H4 (cell line): Measurements from ENCODE around the gene SAPCD2. TPM values are rescaled to one million over a fixed set of nuclear protein-coding genes. Genes with fewer than 3 reads are reported as not detected.
A peak's percentile ranks its signal among the peaks of the same experiment; 100 is the strongest.
"Not testable (repeated sequence)": the region's sequence is repeated elsewhere in the genome, so short reads cannot be mapped to it uniquely, and the experiment has no call there.

Source experiments
- DNase-seq: peaks from one replicate; pipeline ENCODE4 v3.0.0-alpha.2; 2015; ENCODE audit warnings: low spot score
- total RNA-seq: library from RNA; depleted of rRNA; stranded (reverse); fragments of >200 nt; shearing (Covaris generic); gene quantifications from 2 replicates; pipeline ENCODE4 v1.2.3, GENCODE V29; 2014; rRNA removed

The SAPCD2 gene, protein sequence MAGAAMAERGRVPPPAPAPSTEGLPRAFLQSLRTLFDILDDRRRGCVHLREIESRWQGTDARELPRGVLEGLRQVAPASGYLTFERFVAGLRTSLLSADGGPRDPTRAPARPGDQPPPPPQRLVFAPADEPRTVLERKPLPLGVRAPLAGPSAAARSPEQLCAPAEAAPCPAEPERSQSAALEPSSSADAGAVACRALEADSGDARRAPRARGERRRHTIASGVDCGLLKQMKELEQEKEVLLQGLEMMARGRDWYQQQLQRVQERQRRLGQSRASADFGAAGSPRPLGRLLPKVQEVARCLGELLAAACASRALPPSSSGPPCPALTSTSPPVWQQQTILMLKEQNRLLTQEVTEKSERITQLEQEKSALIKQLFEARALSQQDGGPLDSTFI
- total RNA-seq = 5.9 and 12.4 TPM in 2 replicates

DNA sequence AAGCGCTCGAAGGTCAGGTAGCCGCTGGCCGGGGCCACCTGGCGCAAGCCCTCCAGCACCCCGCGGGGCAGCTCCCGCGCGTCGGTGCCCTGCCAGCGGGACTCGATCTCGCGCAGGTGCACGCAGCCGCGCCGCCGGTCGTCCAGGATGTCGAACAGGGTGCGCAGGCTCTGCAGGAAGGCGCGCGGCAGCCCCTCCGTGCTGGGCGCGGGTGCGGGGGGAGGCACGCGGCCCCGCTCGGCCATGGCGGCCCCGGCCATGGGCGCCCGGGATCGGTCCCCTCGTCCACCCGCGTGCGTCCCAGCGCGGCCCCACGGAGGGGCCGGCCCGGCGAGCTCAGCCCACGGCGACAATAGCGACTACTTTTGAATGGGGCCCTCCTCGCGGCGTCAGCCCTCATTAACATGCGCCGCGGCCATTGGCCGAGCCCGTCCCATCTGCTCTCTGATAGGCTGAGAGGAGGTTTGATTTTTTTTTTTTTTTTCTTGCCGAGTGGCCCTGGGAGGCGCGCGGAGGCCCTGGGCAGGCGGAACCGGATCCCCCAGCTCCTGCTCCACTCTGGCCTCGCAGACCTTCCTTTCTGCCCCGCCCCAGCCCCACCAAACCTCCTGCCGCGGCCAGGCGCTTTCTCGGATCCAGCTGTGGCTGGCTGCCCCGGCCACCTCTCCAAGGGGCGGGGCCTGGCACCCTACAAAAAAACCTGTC, at the start of gene SAPCD2:
SAPCD2 (minus strand) TSS at position 357 of the 705 bp plus-strand sequence; CDS start at position 260, 97 bp downstream.
- peak; percentile 87 for DNase-seq

- DNase-seq = not testable (repeated sequence)
These were observed 47.8 kb upstream of the SAPCD2 start for GRCh38 chr9:137118092-137118603.

DNA sequence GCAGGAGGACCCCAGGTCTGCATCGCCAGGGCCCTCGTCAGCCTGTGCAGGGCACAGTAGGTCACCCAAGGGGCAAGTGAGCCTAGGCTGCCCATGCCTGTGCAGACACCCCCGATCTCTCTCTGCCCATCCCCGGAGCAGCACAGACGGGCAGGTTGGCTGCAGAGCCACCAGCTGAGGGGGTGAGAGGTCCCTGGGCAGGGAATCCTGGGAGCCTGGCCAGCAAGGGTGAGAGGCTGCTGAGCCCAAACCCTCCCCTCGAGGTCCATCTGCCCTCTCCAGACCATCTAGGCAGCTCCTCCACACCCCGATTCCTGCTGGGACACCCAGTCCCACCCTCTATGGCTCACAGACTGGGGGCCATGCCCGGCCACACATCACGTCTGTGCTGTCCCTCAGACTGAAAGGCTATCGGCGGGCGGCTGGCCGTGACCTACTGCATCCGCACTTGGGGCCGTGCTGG, 46.9 kb upstream of the SAPCD2 start:
- no peak for DNase-seq

- DNase-seq = no peak
These were observed 46.4 kb upstream of the SAPCD2 start for GRCh38 chr9:137116728-137117127.

GRCh38 chr9:137116027-137116507, 45.7 kb upstream of the SAPCD2 start:
- DNase-seq = no peak

DNA sequence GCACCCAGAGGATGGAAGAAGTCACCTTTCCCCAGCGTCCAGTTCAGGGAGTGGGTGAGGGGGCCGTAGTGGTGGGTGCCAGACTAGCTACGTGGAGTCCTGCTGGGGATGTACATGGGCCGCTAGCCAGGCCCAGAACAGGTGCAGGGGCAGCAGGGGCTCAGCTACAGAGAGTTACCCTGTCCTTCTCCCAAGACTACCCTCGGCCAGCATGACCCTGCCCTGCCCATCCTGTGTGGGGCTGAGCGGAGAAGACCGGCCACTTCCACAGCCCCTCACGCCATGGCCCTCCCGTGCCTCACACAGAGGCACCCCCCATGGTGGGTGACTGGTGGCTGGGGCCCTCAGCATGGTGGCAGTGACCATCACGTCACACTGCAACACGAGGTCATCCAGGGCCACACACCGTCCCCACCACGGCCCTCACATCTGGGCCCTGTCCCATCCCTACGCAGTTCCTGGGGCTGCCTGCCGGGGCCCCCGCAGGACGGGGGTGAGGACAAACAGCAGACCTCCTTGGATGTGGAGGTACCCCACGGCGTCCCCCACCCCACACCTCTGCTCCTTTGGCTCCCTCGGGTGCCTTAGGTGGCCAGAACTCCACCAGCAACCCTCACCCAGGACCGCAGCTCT, 45.2 kb upstream of the SAPCD2 start:
- DNase-seq = no peak

GRCh38 chr9:137114613-137115393, 44.4 kb upstream of the SAPCD2 start, which contains the start of gene DPP7:
DPP7 (minus strand) TSS chr9:137114733; CDS start chr9:137114713, 20 bp downstream.
- no peak for DNase-seq

GRCh38 chr9:137114220-137114612, 43.9 kb upstream of the SAPCD2 start:
- DNase-seq = no peak

DNA sequence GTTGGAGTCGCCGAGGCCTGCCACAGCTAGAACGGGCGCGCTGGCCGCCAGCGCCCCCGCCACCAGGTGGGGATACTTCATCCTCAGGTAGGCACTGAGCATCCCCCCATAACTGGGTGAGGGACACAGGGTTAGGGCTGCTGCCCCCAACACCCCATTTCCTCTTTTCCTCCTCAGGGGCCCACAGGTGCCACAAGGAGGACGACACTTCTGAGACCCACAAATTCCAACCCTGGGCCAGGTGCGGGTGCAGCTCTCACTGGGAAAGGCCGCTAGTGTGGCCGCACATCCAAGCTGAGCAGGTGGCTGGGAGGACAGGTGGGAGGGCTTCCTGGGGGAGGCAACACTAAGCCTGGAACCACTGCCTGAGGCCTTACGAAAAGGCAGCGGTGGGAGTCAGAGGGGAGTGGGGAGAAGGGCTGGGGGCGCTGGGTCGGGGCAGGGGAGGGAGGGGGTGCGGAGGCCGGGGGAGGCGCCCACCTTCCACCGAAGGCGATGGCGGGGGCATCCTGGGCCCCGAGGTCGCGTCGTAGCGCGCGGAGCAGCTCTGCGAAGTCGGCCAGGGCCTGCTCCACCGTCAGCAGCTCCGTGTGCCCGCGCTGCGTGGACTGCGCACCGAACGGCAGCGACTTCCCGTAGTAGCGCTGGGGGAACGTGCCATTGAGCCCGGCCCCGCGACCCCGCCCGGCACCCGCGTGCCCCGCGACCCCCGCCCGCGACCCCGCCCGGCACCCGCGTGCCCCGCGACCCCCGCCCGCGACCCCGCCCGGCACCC, 43.2 kb upstream of the SAPCD2 start:
- no peak for DNase-seq

DNA sequence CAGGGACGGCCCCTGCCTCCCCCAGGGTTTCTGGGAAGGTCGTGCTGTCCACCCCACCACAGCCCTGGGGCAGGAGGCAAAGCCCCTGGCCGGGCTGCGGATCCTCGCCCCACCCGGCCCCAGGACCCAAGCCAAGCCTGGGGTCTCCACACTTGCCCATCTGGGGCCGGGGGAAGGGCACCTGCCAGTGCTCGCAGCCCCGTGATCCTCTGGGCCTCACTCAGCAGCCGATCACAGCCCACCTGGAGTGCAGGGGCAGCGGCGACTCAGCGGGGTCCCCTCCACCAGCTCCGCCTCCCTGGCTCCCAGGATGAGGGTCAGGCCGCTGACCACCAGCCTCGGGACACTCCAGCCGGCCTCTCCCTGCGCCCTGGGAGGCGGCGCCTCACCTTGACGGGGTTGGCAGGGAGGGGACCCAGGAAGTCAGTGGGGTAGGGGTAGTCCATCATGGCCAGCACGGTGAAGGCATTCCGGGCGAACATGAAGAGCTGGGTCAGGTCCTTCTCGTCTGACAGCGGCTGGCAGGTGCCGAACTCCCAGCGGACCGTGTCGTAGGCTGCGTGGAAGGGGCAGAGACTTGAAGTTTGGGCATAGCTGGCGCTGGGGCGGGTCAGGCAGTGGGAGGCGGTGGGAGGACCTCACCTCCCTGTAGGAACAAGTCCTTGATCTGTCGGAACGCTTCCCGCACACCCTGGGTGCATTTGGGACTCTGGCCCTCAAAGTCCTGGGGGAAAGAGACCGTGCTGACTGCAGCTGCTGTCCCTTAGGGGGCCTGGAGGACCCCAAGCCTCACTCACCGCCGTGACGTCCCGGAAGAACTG, 42.4 kb upstream of the SAPCD2 start:
- DNase-seq = no peak

DNA sequence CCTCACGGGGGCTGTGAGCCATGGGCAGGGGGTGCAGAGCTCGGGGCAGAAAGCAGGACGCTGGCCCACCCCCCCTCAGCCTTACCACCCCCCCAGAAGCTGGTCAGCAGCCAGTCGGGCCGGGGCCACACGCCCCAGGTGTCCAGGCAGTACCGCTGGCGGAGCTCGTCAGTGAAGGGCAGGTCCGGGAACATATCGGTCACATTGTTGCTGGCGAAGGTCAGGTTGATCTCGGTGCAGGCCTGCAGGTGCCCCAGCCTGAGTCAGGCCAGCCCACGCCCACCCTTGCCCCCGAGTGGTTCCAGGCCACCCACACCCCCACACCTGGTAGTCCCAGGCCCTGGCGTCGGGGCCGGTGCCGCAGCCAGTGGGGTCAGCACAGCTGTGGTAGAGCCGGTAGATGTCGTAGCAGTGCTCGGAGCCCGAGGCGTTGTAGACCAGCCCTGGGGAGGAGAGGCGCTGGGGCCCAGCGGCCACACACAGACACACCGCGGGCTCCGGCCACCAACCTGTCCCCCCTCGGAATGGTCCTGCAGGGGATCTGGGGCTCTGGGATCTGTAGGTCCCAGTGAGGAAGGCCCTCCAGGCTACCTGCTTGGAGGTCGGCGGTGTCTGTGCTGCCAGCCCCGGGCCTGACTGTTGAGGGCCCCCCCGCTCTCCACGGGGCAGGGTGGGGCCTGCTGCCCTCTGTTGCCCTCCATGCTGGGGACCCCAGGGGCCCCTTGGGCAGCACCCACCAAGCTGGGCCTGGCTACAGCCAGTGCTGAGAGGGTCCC, 41.6 kb upstream of the SAPCD2 start:
- DNase-seq = no peak

GRCh38 chr9:137110911-137111787, 40.8 kb upstream of the SAPCD2 start:
- DNase-seq = no peak

DNA sequence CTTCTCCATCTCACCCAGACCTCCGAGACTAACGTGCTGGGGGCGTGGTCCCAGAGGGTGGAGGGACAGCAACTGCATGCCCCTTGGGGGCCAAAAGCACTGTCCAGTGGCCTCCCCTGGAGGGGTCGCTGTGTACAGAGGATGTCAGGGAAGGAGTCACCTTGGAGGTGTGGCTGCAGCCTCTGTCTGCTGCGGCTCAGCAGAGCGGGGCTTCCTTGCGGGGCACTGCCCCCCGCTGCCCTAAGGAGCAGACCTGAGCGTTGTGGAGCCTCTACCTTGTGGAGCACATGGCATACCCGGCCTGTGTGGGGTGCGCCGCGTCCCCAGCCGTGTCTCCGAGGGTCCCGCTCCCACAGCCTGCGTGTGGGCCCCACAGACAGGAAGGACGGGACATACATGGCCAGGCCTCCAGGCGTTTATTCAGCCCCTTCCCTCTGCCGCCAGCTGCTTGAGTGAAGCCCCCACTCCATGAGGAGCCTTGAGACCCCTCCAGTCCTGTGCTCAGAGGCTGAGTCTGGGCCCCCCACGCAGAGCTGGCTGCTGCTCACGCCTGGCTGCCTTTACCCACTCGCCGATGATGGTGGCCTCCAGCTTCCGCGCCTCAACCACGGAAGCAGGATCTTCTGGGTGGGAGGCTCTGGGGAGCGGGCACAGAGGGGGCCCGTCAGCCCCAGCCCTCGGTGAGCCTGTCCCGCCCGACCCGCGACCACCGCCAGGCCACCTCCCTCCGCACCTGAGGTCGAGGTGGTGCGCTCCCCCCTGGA, 40.0 kb upstream of the SAPCD2 start:
- no peak for DNase-seq

DNA sequence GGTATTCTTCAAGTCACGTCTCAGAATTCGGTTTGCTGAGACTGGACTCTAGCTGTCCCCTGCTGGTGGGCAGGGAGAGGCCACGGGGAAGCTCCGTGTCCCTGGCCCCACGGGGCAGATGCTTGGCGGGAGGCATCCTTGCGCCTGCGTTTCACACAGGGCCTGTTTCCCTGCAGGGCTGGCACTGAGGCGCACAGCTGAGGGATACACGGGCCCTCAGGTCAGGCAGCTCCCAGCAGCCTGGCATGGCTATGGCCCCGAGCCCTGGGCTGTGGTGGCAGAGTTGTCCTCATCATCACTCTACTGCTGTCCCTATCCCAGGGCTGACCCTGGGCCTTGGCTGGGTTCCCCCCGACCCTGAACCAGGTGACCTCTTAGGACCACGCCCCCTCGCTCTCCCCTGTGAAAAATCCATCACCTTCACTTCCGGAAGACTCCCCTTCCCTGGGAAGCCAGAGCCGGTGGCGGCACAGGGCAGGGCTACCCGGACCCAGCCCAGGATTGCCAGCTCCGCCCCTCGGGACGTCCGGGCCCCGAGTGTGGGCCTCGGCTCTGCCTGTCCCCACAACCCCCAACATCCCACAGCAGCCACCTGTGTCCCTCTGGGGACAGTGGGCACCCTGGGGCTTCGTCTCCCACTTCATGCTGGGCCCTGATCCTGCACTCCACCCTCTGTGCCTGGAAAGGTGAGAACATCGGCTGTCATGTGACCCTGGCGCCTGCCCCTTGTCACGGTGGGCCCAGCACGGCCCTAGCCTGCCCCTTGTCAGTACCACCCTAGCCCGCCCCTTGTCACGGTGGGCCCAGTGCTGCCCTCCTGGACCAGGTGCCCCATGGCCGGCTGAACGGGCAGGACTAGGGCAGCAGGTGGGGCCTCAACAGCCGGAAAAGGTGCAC, 39.1 kb upstream of the SAPCD2 start:
- DNase-seq = no peak

- no peak for DNase-seq
These were observed 38.4 kb upstream of the SAPCD2 start for GRCh38 chr9:137108608-137109249.
